Erythroblast (primary cell): ENCODE data around the gene CHD2.

Experiments used
- GATA1 ChIP-seq: IDR thresholded peaks from 2 replicates; pipeline ENCODE4 v1.6.1; 2011; ENCODE audit warnings: low read depth, mild to moderate bottlenecking, control low read depth, low read length, moderate library complexity
- POLR2A ChIP-seq: IDR thresholded peaks from 2 replicates; pipeline ENCODE4 v1.6.1; 2011; ENCODE audit warnings: mild to moderate bottlenecking, low read length

DNA sequence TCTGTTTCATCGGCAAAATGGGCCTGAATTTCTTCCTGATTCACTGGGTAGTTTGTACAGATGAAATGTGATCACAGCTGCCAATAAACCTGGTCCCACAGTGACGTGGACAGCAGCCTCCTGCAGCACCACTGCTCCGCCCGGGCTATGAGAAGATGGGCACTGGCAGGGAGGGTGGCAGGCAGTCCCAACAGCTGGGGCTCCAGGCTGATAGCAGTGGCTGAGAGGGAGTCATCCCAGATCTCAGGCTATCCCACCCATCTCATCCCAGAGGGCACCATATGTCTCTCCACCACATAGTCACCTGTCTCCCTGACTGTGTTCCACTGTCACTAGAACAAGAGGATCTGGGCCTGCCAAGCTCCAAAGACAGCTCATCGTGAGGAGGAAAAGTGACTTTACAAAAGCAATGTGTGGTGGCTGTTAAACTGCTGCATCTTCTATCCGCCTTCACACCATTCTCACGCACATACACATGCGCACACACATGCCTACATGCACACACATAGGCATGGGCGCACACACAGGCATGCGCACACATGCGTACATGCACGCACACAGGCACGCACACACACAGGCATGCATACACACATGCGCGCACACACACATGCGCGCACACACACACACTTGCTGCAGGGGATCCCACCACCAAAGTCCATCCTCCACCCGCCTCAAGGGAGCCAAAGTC, 142.7 kb downstream of the CHD2 start:
- no peak for TF ChIP-seq POLR2A
- no peak for TF ChIP-seq GATA1
